Upper lobe of right lung (tissue), 1 donor: Measurements from ENCODE around the gene CMTM4. TPM values are rescaled to one million over a fixed set of nuclear protein-coding genes. Genes with fewer than 3 reads are reported as not detected.

Experiments used
- ATAC-seq: fragments of 200-7000 bp; cut with Tn5 transposase; one replicate; pipeline ENCODE4 v1.9.1; 2020; ENCODE audit warnings: mild to moderate bottlenecking, moderate library complexity
- DNase-seq: peaks from one replicate; pipeline ENCODE4 v3.0.0-alpha.2; 2020
- H3K27ac ChIP-seq: fragments of 200-600 bp; one replicate; pipeline ENCODE4 v1.8.0; 2022
- H3K27me3 ChIP-seq: fragments of 200-600 bp; one replicate; pipeline ENCODE4 v1.8.0; 2022; ENCODE audit warnings: mild to moderate bottlenecking
- H3K36me3 ChIP-seq: fragments of 200-600 bp; one replicate; pipeline ENCODE4 v1.8.0; 2022
- H3K4me1 ChIP-seq: fragments of 200-600 bp; one replicate; pipeline ENCODE4 v1.8.0; 2022
- H3K4me3 ChIP-seq: fragments of 200-600 bp; one replicate; pipeline ENCODE4 v1.8.0; 2022; ENCODE audit warnings: mild to moderate bottlenecking
- H3K9me3 ChIP-seq: fragments of 200-600 bp; one replicate; pipeline ENCODE4 v1.8.0; 2022
- CTCF ChIP-seq: fragments of 200-600 bp; IDR thresholded peaks from one replicate; pipeline ENCODE4 v1.8.0; 2022; ENCODE audit warnings: antibody characterized with exemption
- intact Hi-C: fragments of 100-400 bp; cut with DNase I; formaldehyde crosslinking; loops from one replicate; pipeline ENCODE4 v1.11.0; 2022
- total RNA-seq: library from RNA; stranded (reverse); fragmentation: NEBNext Ultra II Directional; extraction: Animal tissue kit (Norgen Biotek cat#: 25700); gene quantifications from one replicate; pipeline ENCODE4 v1.2.1, GENCODE V29; 2021
- donor health status: DM: no; HTN: yes; CAD: no; lungs with severe emphysema.

The CMTM4 gene
- total RNA-seq, 1 donor from 2014 or later = 58.0 TPM

DNA sequence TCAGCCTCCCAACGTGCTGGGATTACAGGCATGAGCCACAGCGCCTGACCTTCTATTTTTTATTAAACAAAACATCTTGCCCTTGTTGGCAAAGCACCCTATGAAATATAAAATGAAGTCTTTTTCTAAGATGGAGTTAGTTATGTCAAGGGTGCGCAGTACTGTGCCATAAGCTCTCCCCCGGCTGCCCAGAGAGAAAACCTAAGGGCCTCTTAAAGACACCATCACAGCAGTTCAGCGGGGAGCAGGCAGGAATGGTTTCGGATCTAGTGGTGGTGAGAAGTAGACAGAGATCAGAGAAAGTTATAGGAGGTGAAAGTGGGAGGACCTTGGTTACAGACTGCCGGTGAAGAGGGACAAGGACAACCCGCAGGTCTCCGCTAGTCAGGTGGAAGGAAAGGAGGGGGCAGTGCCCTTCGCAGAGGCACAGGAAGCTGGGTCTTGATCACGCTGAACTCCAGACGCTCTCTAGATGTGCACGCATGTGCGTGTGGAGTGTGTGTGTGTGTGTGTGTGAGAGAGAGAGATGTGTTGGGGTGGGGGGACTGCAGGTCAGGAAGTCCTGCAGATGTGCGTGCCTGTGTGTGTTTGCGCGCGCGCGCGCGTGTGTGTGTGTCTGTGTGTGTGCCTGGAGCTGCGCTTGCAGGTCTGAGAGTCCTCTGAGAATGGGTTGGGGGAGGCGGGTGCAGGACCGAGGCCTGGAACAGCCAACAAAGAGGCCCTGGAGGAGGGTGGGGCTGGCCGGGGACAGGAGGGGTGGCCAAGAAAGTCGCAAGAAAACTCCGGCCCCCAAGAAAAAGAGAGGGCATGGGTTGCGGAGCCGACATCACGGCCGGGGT lies 92.8 kb downstream of the CMTM4 start:
- ATAC-seq = peak; percentile 17
- TF ChIP-seq CTCF = no peak
- intact Hi-C loops = no loop called here
- H3K4me1 ChIP-seq = peaks cover 13% of the 10 kb centered on the region
- H3K4me3 ChIP-seq = peak overlapping the region; percentile 78
- peak; percentile 80 for DNase-seq
- H3K36me3 ChIP-seq = no peaks in the 10 kb centered on the region
- peak overlapping the region; percentile 89 for H3K27ac ChIP-seq
- H3K27me3 ChIP-seq = no peaks in the 10 kb centered on the region
- no peaks in the 10 kb centered on the region for H3K9me3 ChIP-seq

- Histone ChIP-seq H3K4me1 (peaks cover 6% of the 10 kb centered on the region), H3K36me3 (no peaks in the 10 kb centered on the region), H3K27me3 (no peaks in the 10 kb centered on the region), H3K9me3 (no peaks in the 10 kb centered on the region), H3K27ac (no peak overlapping the region), H3K4me3 (no peak overlapping the region)
- intact Hi-C loops = no loop called here
- ATAC-seq (no peak), DNase-seq (no peak)
- TF ChIP-seq CTCF = no peak
These were observed 95.1 kb downstream of the CMTM4 start for GRCh38 chr16:66601471-66601870.

DNA sequence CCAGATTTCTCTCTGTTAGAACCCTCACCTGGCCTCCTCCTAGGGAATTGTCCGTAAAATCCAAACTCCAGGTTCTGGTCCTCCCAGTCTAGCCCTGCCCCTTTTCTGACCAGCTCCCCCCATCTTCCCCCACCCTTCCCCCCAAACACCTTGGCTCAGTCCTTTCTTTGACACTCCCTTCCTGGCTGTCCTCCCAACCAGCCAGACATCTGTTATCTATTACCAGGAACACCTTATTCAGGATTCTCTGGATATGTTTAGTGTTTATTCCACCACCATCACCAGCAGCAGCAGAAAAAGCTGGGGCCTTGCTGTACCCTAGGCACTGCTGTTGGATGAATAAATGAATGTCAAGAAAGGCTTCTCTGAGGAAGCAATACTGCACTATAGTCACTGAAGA lies 96.1 kb downstream of the CMTM4 start:
- Histone ChIP-seq H3K4me3 (no peak overlapping the region), H3K9me3 (no peaks in the 10 kb centered on the region), H3K27me3 (no peaks in the 10 kb centered on the region), H3K36me3 (no peaks in the 10 kb centered on the region), H3K4me1 (no peaks in the 10 kb centered on the region), H3K27ac (no peak overlapping the region)
- intact Hi-C loops = no loop called here
- DNase-seq (no peak), ATAC-seq (no peak)
- no peak for TF ChIP-seq CTCF

GRCh38 chr16:66599726-66600125 lies 96.8 kb downstream of the CMTM4 start:
- Histone ChIP-seq H3K4me1 (no peaks in the 10 kb centered on the region), H3K9me3 (no peaks in the 10 kb centered on the region), H3K27me3 (no peaks in the 10 kb centered on the region), H3K4me3 (no peak overlapping the region), H3K27ac (no peak overlapping the region), H3K36me3 (no peaks in the 10 kb centered on the region)
- ATAC-seq = no peak
- intact Hi-C loops = no loop called here
- no peak for DNase-seq
- no peak for TF ChIP-seq CTCF

GRCh38 chr16:66598111-66598510 lies 98.4 kb downstream of the CMTM4 start:
- no peaks in the 10 kb centered on the region for H3K4me1 ChIP-seq
- no peaks in the 10 kb centered on the region for H3K9me3 ChIP-seq
- no peaks in the 10 kb centered on the region for H3K36me3 ChIP-seq
- no peak for DNase-seq
- no peak overlapping the region for H3K4me3 ChIP-seq
- H3K27me3 ChIP-seq = no peaks in the 10 kb centered on the region
- TF ChIP-seq CTCF = no peak
- ATAC-seq = no peak
- no peak overlapping the region for H3K27ac ChIP-seq
- intact Hi-C loops = no loop called here
